Dedifferentiated amniotic fluid mesenchymal stem cell (primary cell): ENCODE data around the gene CNTROB.

Experiments
- DNase-seq: peaks from one replicate; pipeline ENCODE4 v3.0.0-alpha.2; 2016; ENCODE audit errors: extremely low spot score

The CNTROB gene, protein sequence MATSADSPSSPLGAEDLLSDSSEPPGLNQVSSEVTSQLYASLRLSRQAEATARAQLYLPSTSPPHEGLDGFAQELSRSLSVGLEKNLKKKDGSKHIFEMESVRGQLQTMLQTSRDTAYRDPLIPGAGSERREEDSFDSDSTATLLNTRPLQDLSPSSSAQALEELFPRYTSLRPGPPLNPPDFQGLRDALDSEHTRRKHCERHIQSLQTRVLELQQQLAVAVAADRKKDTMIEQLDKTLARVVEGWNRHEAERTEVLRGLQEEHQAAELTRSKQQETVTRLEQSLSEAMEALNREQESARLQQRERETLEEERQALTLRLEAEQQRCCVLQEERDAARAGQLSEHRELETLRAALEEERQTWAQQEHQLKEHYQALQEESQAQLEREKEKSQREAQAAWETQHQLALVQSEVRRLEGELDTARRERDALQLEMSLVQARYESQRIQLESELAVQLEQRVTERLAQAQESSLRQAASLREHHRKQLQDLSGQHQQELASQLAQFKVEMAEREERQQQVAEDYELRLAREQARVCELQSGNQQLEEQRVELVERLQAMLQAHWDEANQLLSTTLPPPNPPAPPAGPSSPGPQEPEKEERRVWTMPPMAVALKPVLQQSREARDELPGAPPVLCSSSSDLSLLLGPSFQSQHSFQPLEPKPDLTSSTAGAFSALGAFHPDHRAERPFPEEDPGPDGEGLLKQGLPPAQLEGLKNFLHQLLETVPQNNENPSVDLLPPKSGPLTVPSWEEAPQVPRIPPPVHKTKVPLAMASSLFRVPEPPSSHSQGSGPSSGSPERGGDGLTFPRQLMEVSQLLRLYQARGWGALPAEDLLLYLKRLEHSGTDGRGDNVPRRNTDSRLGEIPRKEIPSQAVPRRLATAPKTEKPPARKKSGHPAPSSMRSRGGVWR

DNA sequence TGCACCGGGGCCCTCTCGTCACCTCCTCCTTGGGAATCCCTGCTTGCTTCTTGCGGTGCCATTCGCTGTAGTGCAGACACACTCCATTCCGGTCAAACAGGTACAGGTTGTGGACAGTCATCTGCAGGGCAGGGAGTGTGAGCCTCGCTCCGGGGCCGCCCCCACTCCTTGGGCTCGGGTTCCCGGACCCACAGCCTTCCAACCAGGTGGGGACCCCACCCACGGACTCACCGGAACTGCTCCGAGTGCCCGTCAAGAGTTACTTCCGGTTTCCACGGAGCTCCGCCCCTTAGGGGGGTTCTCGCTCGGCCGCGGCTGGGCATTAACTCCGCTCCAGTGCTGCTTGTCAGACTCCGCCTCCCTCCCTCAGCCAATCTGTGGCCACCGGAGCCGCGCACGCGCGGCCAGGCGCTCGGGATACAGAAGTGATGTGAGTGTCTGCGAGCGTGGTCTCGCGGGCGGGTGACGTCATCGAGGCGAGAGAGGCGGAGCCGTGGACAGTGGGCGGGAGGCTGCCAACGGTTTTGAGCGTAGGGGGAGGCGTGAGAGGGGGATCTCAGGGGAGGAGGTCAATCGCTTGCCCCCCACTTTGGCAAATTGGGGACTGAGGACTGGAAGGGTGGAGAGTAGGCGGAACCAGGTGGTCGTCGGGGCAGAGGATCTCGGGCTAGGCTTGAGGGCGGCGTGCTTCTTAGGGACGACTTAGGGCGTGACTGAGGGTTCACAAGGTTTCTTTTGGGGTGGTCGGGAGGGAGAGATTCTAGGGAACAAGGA, at the start of gene CNTROB, which contains the start of gene TRAPPC1:
CNTROB (plus strand) TSS at position 498 of the 774 bp plus-strand sequence. CDS start 874 bp downstream, outside the sequence.
TRAPPC1 (minus strand) TSS at position 238 of the 774 bp plus-strand sequence; CDS start at position 121, 117 bp downstream.
- DNase-seq: peak; percentile 99

DNA sequence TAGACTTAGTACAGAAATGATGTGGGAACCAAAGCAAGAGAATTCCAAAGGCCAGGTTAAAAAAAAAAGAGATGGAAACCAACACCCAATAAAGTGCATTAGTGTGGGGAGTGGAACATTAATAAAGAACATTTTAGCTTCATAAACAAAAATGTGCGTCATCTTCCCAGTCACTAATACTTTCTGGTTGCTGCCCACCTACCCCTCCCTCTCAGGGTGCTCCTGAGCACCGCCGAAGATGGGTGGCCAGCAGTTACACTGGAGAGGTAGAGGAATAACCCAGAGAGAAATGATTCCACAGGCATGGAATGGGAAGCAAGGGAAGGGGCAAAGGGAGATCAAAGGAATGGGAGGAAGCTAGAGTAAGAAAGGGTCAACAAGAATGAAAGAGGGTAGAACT, 49.4 kb upstream of the CNTROB start:
- DNase-seq: no peak

GRCh38 chr17:7883781-7884386, 48.1 kb upstream of the CNTROB start:
- DNase-seq: no peak

GRCh38 chr17:7884581-7885366, 47.2 kb upstream of the CNTROB start:
- DNase-seq: no peak

GRCh38 chr17:7885367-7886226, 46.4 kb upstream of the CNTROB start:
- DNase-seq: no peak

DNA sequence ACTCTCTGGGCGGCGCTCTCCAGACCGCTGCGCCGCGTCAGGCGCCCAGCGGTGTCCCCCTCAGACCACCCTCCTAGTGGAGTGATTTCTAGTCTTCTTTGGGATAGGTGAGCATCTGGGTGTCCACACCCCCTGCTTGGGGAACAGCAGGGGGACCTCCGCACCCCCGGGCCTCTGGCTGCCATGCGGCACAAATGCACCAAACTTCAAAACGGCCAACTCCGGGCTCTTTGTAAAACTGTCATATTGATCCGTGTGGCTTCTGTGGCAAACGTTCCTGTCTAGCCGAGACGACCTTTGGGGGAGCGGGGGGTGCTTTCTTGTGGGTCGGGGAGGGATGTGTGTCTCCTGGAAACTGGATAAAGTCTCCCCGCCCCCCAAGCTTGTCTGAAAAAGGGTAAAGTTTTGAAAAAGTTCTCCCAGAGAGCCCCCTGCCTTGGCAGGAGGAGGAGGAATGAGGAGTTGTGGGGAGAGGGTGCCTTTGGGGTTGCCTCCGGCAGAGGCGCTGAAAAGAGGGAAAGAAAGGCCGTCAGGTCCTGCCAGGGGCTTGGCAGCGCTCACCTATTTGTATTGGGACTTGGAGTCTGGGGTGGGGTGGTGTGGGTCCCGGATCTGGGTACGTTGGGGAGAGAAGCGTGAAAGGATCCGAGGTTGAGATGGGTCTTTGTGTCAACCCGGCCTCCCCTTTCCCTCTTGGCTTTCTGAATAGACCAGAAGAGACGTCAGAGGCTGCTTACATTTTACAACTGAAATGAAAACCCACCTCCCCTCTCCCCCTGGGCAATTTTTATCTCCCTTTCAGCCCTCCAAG, 45.6 kb upstream of the CNTROB start:
- DNase-seq: no peak

- DNase-seq: no peak
Measured at GRCh38 chr17:7887038-7887481, 44.9 kb upstream of the CNTROB start.

- peak; percentile 95 for DNase-seq
Measured at GRCh38 chr17:7887482-7888183, 44.4 kb upstream of the CNTROB start.

DNA sequence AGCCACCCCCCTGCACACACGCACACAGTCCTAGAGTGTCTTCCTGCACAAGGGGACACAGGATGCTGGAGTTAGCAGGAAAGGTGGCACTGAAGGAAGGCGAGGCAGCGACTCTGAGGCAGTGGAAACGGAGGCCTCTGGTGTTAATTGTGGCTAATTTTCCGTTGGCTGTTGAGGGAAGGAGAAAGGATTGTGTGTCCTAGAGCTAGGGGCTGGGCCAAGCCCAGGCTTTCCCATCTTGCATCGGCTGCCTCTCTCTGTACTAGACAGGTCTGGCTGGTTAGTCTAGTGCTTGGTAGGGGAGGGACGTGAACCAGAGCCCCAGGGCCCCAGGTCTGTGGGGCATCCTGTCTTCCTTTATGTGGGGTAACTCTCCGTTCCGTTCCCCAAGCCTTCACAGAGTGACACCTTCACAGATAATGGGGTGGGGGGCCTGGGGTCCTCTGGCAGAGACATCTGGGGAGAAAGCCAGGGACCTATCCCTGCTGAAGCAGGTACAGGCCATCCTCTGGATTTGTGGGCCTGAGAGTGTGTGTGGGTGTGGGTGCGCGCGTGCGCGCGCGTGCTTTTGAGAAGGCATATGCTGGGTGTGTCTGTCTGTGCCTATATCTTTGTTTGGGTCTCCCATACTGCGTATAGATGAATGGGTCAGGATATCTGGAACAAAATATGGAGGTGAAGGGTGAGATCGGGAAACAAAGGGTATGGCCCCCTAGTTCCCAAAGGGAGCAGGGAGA, 43.7 kb upstream of the CNTROB start, which contains the start of gene CHD3:
CHD3 (plus strand) TSS at position 606 of the 737 bp plus-strand sequence. CDS start 212 bp downstream, outside the sequence.
- DNase-seq: no peak

DNA sequence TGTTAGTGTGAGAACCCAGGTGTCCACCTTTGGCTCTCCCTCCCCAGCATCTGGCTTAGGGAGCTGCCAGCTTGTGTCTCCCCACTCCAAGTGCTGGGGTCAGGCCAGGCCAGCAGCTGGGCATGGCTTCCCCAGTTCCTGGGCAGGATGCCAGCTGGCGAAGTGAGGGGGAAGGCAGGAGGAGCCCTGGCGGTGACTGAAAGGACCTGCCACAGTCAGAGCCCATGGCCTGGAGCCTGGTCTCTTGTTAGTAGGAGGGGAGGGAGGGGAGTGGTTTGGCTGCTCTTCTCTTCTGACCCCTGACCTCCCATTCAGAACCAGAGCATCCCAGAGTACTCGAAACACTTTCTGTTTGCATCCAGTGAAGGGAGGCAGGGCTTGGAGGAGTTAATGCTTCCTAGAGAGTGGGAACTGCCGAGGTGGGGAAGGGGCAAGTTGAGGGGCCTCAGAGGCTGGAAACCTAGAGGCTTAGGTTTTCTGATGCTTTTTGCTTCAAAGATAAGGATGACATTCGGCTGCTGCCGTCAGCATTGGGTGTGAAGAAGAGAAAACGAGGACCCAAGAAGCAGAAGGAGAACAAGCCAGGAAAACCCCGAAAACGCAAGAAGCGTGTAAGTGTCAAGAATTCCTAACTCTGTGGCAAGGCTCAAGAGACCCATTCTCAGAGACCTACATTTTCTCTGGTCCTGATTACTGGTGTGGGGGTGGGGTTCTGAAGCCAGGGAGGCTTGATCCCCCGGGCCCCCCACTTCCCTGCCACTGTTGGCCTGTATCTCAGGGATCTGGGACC, 42.6 kb upstream of the CNTROB start:
- DNase-seq: peak; percentile 77

DNA sequence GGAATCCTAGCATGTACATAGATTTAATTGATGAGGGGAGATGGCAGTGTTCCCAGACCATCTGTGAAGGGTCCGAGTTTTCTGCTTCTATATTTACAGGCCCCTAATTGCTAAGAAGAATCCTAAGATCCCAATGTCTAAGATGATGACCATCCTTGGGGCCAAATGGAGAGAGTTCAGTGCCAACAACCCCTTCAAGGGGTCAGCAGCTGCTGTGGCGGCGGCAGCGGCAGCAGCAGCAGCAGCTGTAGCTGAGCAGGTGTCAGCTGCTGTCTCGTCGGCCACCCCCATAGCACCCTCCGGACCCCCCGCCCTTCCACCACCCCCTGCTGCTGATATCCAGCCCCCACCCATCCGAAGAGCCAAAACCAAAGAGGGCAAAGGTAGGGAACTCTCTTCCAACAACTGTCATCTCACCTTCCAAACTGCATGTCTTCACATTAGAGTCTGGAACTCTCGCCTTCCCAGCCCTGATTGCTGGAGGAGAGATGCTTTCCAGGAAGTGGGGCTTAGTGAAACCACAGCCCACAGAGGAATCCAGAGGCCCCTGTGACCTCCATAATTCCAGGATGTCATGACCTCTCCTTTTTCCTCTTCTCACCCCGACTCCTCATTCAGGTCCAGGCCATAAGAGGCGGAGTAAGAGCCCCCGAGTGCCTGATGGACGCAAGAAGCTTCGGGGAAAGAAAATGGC, 38.7 kb upstream of the CNTROB start:
- DNase-seq: no peak

GRCh38 chr17:7894226-7894625, 37.8 kb upstream of the CNTROB start:
- DNase-seq: no peak

- no peak for DNase-seq
Measured at GRCh38 chr17:7894866-7895265, 37.1 kb upstream of the CNTROB start.

- DNase-seq: no peak
Measured at GRCh38 chr17:7897090-7897489, 34.9 kb upstream of the CNTROB start.

DNA sequence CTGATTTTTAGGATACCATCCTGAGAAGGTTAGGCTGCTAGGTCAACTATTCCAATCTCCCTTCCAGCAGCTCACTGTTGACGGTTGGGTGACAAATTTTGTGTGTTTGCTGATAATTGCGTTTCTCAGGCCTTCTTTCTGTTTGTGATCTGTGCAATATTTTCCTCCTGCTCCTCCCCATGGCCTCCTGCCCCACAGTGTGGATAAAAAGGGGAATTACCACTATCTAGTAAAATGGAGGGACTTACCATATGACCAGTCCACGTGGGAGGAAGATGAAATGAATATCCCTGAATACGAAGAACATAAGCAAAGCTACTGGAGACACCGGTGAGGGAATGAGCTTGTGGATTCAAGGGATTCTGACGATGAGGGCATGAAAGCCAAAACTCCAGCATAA, 34.2 kb upstream of the CNTROB start:
- no peak for DNase-seq
